Tibial artery (tissue), 4 donors: Measurements from ENCODE around the gene RSPH1.

Experiments used
- DNase-seq, 2 donors: peaks; one replicate each; pipeline ENCODE4 v3.0.0-alpha.2; 2019
- H3K27ac ChIP-seq, 2 donors: fragments of 200-600 bp; sonication (generic) in 1 of 2; 1 replicate in 1 of 2; 2 replicates in 1 of 2; pipeline ENCODE4 v1.5.1; 2018 to 2019; ENCODE audit warnings: mild to moderate bottlenecking in 1 of 2
- H3K27me3 ChIP-seq, 2 donors: fragments of 200-600 bp; sonication (generic) in 1 of 2; one replicate each; pipeline versions ENCODE4 v1.5.1 to v1.6.0; 2016 to 2019
- H3K36me3 ChIP-seq, 3 donors: fragments of 200-600 bp; sonication (generic) in 2 of 3; one replicate each; pipeline ENCODE4 v1.5.1; 2016 to 2019; ENCODE audit warnings: mild to moderate bottlenecking in 2 of 3
- H3K4me1 ChIP-seq, 4 donors: fragments of 200-600 bp; sonication (generic) in 2 of 4; 1 replicate in 3 of 4; 2 replicates in 1 of 4; pipeline ENCODE4 v1.5.1; 2016 to 2019
- H3K4me3 ChIP-seq, 2 donors: fragments of 200-600 bp; sonication (generic) in 1 of 2; 1 replicate in 1 of 2; 2 replicates in 1 of 2; pipeline ENCODE4 v1.5.1; 2018 to 2019; ENCODE audit warnings: mild to moderate bottlenecking in 2 of 2
- H3K9me3 ChIP-seq, 3 donors: fragments of 200-600 bp; sonication (generic) in 1 of 3; one replicate each; pipeline ENCODE4 v1.5.1; 2016 to 2019
- CTCF ChIP-seq, 2 experiments: fragments of 200-600 bp in 1 of 2; fragments of 450-650 bp in 1 of 2; IDR thresholded peaks; one replicate each; pipeline ENCODE4 v1.5.1; 2017 to 2019; ENCODE audit warnings: antibody characterized with exemption in 2 of 2, mild to moderate bottlenecking in 1 of 2, moderate library complexity in 1 of 2
- intact Hi-C: fragments of 100-400 bp; cut with DNase I; formaldehyde crosslinking; loops from one replicate; pipeline ENCODE4 v1.15.0; 2023; ENCODE audit warnings: low total_unique reads

The RSPH1 gene

DNA sequence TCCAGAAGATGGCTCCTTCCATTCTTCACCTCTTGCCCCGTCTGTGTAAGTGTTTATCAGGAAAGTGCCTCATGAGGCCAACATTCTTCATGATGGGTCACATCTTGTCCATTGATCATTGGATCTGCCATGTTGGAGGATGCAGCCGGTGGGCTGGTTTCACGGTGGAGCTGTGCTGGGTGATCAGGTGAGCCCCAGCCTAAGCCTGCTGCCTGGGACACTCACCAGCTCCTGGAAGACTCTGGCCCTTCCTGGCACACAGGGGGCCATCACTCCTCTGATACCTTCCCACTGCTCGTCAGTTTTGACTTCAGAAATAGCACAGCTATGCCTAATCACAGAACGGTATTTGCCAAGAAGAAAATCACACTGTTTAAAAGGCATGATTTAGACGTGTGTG is 54.1 kb downstream of the RSPH1 start:
- Histone ChIP-seq H3K27ac (no peak overlapping the region), H3K4me1 (no peaks in the 10 kb centered on the region), H3K27me3 (peaks cover 0 to 31% of the 10 kb centered on the region in 2 donors), H3K4me3 (no peak overlapping the region), H3K9me3 (no peaks in the 10 kb centered on the region), H3K36me3 (no peaks in the 10 kb centered on the region)
- no peak for TF ChIP-seq CTCF (IDR thresholded peaks at IDR 0.05)
- intact Hi-C loops = no loop called here
- DNase-seq = no peak

DNA sequence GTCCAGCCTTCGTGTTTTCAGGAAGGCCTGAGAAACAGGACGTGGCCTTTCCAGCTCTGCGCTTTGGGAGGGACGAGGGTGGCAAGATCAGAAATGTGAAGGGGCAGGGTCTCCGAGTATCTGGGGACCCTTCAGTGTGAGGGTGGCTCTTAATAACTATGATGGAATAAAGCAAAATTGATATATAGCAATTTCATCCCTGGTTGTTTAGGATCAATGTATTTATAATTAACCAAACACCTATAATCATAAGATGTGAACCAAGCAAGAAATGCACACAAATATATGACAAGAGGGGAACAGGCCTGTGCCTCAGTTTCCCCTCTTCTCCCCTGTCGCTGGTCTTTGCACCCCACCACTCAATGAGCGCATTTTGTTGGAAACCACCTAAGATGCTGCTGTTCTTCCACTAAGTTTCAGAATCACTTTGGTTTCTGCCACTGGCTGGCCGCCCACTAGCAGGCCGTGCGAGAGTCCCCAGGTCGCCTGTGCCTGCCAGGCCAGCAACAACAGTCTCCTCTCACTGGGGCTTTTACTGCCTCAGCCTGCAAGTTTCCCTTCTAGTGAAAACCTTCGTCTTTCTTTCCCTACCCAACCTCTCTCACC is 55.7 kb downstream of the RSPH1 start:
- Histone ChIP-seq H3K9me3 (no peaks in the 10 kb centered on the region), H3K27me3 (peaks cover 0 to 27% of the 10 kb centered on the region in 2 donors), H3K4me1 (no peaks in the 10 kb centered on the region), H3K27ac (no peak overlapping the region), H3K4me3 (no peak overlapping the region), H3K36me3 (no peaks in the 10 kb centered on the region)
- DNase-seq = no peak
- no peak for TF ChIP-seq CTCF (IDR thresholded peaks at IDR 0.05)
- intact Hi-C loops = no loop called here

- intact Hi-C loops = no loop called here
- Histone ChIP-seq H3K27me3 (peaks cover 0 to 22% of the 10 kb centered on the region in 2 donors), H3K4me1 (no peaks in the 10 kb centered on the region), H3K36me3 (no peaks in the 10 kb centered on the region), H3K27ac (no peak overlapping the region), H3K4me3 (no peak overlapping the region), H3K9me3 (no peaks in the 10 kb centered on the region)
- TF ChIP-seq CTCF (IDR thresholded peaks at IDR 0.05) = no peak
- DNase-seq = no peak
Measured at GRCh38 chr21:42439284-42440186, 56.5 kb downstream of the RSPH1 start.

GRCh38 chr21:42438316-42439205 is 57.5 kb downstream of the RSPH1 start:
- no peak for TF ChIP-seq CTCF (IDR thresholded peaks at IDR 0.05)
- no peaks in the 10 kb centered on the region for H3K36me3 ChIP-seq
- peaks cover 0 to 25% of the 10 kb centered on the region in 2 donors for H3K27me3 ChIP-seq
- H3K4me3 ChIP-seq = no peak overlapping the region
- H3K4me1 ChIP-seq = no peaks in the 10 kb centered on the region
- intact Hi-C loops = no loop called here
- H3K27ac ChIP-seq = no peak overlapping the region
- H3K9me3 ChIP-seq = peaks cover 0 to 3% (median 0%) of the 10 kb centered on the region in 3 donors
- DNase-seq = no peak

DNA sequence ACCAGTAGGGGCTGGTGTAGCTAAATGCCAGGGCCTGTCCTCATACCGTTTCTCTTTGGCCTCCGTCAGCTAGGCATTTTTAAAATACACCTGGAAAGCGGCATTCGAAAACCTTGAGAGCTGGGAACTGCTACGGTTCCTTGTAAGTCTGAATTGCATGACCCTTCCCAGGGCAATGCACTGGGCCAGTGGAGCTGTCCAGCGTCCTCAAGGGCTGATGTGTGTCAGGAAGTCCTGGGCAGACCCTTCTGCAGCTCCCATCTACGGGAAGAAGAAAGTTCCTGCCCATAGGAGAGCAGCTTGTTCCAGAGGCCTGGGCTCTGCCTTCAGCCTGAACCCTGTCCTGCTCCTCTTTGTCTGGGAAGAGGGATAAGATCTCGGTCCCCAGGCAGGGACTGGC is 58.2 kb downstream of the RSPH1 start:
- intact Hi-C loops = no loop called here
- TF ChIP-seq CTCF (IDR thresholded peaks at IDR 0.05) = no peak
- no peak for DNase-seq
- H3K9me3 ChIP-seq = peaks cover 0 to 11% (median 6%) of the 10 kb centered on the region in 3 donors
- no peak overlapping the region for H3K4me3 ChIP-seq
- H3K27ac ChIP-seq = no peak overlapping the region
- no peaks in the 10 kb centered on the region for H3K36me3 ChIP-seq
- H3K4me1 ChIP-seq = no peaks in the 10 kb centered on the region
- peaks cover 0 to 26% of the 10 kb centered on the region in 2 donors for H3K27me3 ChIP-seq
